Activated naive CD4-positive, alpha-beta T cell (primary cell): ENCODE measurements around the gene ACO1.

Experiments
- DNase-seq, 4 experiments: peaks; one replicate each; lab custom pipeline; 2025; lab: John Stamatoyannopoulos, UW

ACO1 gene

DNA sequence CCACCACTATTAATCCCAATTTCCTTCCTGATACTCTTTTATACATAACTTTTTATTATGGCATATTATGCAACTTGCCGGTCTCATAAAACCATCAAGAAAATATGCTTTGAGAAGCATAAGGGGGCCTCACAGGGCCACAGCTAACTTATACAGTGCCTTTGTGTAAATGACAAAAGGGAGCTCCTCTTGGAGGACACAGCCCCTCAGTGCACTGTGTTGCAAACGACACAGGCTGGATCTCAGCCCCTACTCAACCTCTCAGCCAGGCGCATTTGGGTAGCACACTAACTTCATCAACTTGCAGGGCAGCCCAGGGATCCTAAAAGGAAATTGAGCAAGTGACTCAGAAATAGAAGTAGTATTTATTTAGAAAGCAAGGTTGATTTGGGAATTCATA, 106.2 kb downstream of the ACO1 start:
- no peak for DNase-seq

DNA sequence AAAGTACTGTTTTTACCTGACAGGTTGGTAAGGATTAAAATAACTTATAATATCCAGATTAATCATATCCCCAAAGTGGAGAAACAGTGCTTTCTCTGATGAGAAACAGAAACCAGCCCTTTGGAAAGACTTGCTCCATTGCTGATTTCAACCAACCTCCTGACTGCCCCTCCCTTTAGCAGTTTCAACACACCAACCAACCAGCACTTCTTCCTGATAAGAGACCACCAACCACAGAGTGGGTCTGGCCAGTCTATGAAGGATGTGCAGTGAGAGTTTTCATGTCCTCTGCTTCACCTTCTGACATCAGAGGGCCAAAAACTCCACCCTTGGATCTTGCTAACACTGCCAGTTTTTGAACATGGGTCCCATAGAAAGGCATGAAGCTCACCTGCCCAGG, 113.5 kb downstream of the ACO1 start:
- no peak for DNase-seq

DNA sequence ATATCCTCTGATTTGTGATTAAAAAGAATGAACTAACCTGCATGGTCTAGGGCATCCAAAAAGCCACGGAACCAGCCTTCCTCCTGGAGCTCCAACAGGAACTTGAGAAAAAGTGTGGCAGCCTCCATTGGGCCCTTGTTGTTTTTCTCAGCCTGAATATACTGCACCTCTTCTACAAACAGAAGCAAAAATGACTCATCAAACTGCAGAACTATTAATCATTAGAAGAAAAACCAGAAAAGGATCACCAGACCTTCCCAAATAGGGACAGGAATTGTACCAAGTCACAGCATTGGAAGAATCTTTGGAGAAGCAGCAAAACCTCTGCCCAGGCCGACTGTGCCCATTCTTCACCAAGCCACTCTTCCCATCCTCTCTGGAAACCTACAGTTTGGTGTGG, 116.3 kb downstream of the ACO1 start:
- DNase-seq: no peak

GRCh38 chr9:32501868-32502267, 117.4 kb downstream of the ACO1 start:
- no peak for DNase-seq

DNA sequence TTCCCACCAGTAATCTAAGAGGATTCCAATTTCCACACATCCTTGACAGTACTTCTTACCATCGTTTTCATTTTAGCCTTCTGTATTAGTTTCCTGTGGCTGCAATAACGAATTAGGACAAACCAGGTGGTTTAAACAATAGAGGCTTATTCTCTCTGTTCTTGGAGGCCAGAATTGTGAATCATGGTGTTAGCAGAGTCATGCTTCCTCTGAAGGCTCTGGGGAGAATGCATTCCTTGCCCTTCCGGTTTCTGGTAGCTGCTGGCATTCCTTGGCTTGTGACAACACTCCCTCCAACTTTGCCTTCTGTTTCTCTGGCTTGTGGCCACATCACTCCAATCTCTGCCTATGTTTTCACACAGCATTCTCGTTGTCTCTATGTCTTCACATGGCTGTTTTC, 118.0 kb downstream of the ACO1 start:
- DNase-seq: no peak

DNA sequence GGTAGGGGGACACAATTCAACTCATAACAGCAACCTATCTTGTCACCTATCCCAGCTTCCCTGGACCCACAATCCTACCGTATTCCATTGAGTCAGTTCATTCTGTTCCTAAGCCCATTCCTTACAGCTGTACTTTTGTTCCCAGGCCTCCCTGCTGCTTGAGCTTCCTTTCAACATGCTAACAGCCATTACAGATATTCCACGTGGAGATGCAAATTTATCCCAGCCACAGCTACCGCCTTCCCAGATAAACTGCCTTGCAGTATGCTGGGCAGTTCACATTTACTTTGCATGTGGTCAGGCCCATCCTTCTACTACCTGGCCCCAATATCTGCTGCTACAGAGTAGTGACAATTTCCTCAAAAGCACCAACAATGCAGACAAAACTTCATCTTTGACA, 118.6 kb downstream of the ACO1 start:
- no peak for DNase-seq
